Caco-2 (cell line): Measurements from ENCODE around the gene RTKN. TPM values are rescaled to one million over a fixed set of nuclear protein-coding genes. Genes with fewer than 3 reads are reported as not detected.

ENCODE experiments used
- BruUV-seq: library from RNA; stranded (reverse); fragments of 400-500 nt; replicated peaks from 2 replicates; lab custom pipeline; 2021; lab: Mats Ljungman, UMichigan
- CTCF ChIA-PET: fragments of 300-600 bp; sonication (Branson Sonifier 250); formaldehyde crosslinking; loops from one replicate; lab custom pipeline; 2022; ENCODE audit warnings: antibody characterized with exemption; lab: Charles Lee
- POLR2A ChIA-PET: fragments of 300-600 bp; sonication (Branson Sonifier 250); formaldehyde crosslinking; loops from one replicate; lab custom pipeline; 2022; ENCODE audit warnings: antibody characterized with exemption; lab: Charles Lee
- DNase-seq, 2 experiments: peaks; one replicate each; pipeline versions ENCODE4 v3.0.0 to v3.0.0-alpha.2; 2020 to 2022
- H3K27me3 ChIP-seq: replicated peaks from 2 replicates; pipeline ENCODE4 v1.6.0; 2011; ENCODE audit warnings: low read length; ENCODE audit not compliant: control insufficient read depth, insufficient read depth
- H3K36me3 ChIP-seq: 2 replicates; pipeline ENCODE4 v1.5.1; 2011; ENCODE audit warnings: low read length; ENCODE audit not compliant: control insufficient read depth, insufficient read depth
- H3K4me1 ChIP-seq: fragments of 250-450 bp; sonication (Bioruptor Pico); 2 replicates; pipeline ENCODE4 v1.5.1; 2020; ENCODE audit warnings: mild to moderate bottlenecking
- H3K4me3 ChIP-seq: 2 replicates; pipeline ENCODE4 v1.5.1; 2011; ENCODE audit warnings: low read depth, mild to moderate bottlenecking, control low read depth, low read length
- H3K9me3 ChIP-seq: fragments of 250-450 bp; sonication (Bioruptor Pico); 2 replicates; pipeline ENCODE4 v1.5.1; 2020; ENCODE audit warnings: mild to moderate bottlenecking, moderate library complexity
- H3K27ac Mint-ChIP-seq: one replicate; pipeline ENCODE4 v1.8.0; 2022; ENCODE audit warnings: mixed read lengths; ENCODE audit not compliant: unreplicated experiment
- H3K27me3 Mint-ChIP-seq: one replicate; pipeline ENCODE4 v1.8.0; 2022; ENCODE audit warnings: mixed read lengths; ENCODE audit not compliant: insufficient read depth, unreplicated experiment
- H3K36me3 Mint-ChIP-seq: one replicate; pipeline ENCODE4 v1.8.0; 2022; ENCODE audit warnings: mild to moderate bottlenecking, mixed read lengths; ENCODE audit not compliant: insufficient read depth, unreplicated experiment
- H3K4me1 Mint-ChIP-seq: one replicate; pipeline ENCODE4 v1.8.0; 2022; ENCODE audit warnings: low read depth, mixed read lengths; ENCODE audit not compliant: unreplicated experiment
- H3K4me3 Mint-ChIP-seq: one replicate; pipeline ENCODE4 v1.8.0; 2022; ENCODE audit warnings: mild to moderate bottlenecking, moderate library complexity, mixed read lengths; ENCODE audit not compliant: unreplicated experiment
- H3K9me3 Mint-ChIP-seq: one replicate; pipeline ENCODE4 v1.8.0; 2022; ENCODE audit warnings: mixed read lengths; ENCODE audit not compliant: unreplicated experiment
- CTCF ChIP-seq, 2 experiments: fragments of 200-600 bp in 1 of 2; IDR thresholded peaks; 1 replicate in 1 of 2; 2 replicates in 1 of 2; pipeline versions ENCODE4 v1.5.1 to v1.8.0; 2011 to 2022; ENCODE audit warnings: antibody characterized with exemption in 1 of 2, control low read depth in 1 of 2, inconsistent platforms in 1 of 2, low read depth in 1 of 2, low read length in 1 of 2, mild to moderate bottlenecking in 1 of 2, moderate library complexity in 1 of 2; ENCODE audit not compliant: insufficient read depth in 1 of 2, severe bottlenecking in 1 of 2, unreplicated experiment in 1 of 2
- intact Hi-C: fragments of 100-400 bp; cut with micrococcal nuclease; formaldehyde crosslinking; loops from one replicate; pipeline ENCODE4 v1.10.0; 2022; ENCODE audit not compliant: unreplicated experiment
- total RNA-seq: library from RNA; stranded (reverse); gene quantifications from 2 replicates; pipeline ENCODE4 v1.2.3, GENCODE V29; 2022

Gene RTKN
- total RNA-seq, 1 experiment from 2014 or later, result 123 TPM

DNA sequence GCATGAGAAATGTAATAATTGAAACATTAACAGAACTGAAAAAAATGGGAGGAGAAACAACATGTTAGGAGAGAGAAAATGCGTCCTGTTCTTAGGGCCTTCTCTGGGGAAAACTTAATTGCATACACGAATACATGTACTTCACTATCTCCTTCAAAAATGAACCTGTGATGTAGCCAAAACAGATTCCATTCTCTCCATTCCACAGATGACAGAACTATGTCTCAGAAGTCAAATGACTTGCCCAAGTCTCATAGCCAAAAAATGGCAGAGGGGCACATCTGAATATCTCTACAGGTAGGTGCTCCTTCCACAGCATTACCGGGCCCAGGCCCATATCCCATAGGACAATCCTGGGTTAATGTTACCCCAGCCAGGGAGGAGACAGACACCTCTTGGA, 57.7 kb downstream of the RTKN start:
- H3K9me3 ChIP-seq, result no peaks in the 10 kb centered on the region
- BruUV-seq, result no TSS peak
- Mint-ChIP-seq H3K4me3 (no peak overlapping the region), H3K27ac (no peak overlapping the region), H3K27me3 (no peaks in the 10 kb centered on the region), H3K4me1 (no peaks in the 10 kb centered on the region), H3K9me3 (no peaks in the 10 kb centered on the region), H3K36me3 (peaks cover 13% of the 10 kb centered on the region)
- H3K36me3 ChIP-seq, result no peaks in the 10 kb centered on the region; the same call in 1 of the 2 replicates
- no peaks in the 10 kb centered on the region for H3K27me3 ChIP-seq
- CTCF ChIA-PET, result no interaction called here
- no peak for TF ChIP-seq CTCF (IDR thresholded peaks at IDR 0.05; ENCODE audit: insufficient read depth in 1 of 2, low read depth in 1 of 2, low read length in 1 of 2, severe bottlenecking in 1 of 2, unreplicated experiment in 1 of 2)
- peaks cover 4% of the 10 kb centered on the region; the same call in 1 of the 2 replicates for H3K4me1 ChIP-seq
- intact Hi-C loops, result no loop called here
- no peak for DNase-seq
- no peak overlapping the region for H3K4me3 ChIP-seq
- POLR2A ChIA-PET, result no interaction called here

- peaks cover 19% of the 10 kb centered on the region for H3K36me3 Mint-ChIP-seq
- intact Hi-C loops, result no loop called here
- ChIA-PET CTCF (interaction anchor here (1.1 kb wide), 1 partner anchor 9 kb away, joined by 3 read pairs; no protein-coding TSS in a partner anchor), POLR2A (interaction anchor here (0.9 kb wide), 2 partner anchors 8 to 57 kb away, joined by 4 to 6 read pairs; no protein-coding TSS in a partner anchor)
- H3K27ac Mint-ChIP-seq, result peak overlapping the region; percentile 13
- H3K27me3 Mint-ChIP-seq, result no peaks in the 10 kb centered on the region
- no peak overlapping the region for H3K4me3 ChIP-seq
- BruUV-seq, result no TSS peak
- H3K9me3 Mint-ChIP-seq, result no peaks in the 10 kb centered on the region
- no peak overlapping the region for H3K4me3 Mint-ChIP-seq
- no peaks in the 10 kb centered on the region; the same call in 1 of the 2 replicates for H3K36me3 ChIP-seq
- no peaks in the 10 kb centered on the region for H3K27me3 ChIP-seq
- DNase-seq, result no peak
- peaks cover 4% of the 10 kb centered on the region; the same call in 1 of the 2 replicates for H3K4me1 ChIP-seq
- H3K4me1 Mint-ChIP-seq, result no peaks in the 10 kb centered on the region
- TF ChIP-seq CTCF (IDR thresholded peaks at IDR 0.05; ENCODE audit: insufficient read depth in 1 of 2, low read depth in 1 of 2, low read length in 1 of 2, severe bottlenecking in 1 of 2, unreplicated experiment in 1 of 2), result no peak
- no peaks in the 10 kb centered on the region for H3K9me3 ChIP-seq
Observed at GRCh38 chr2:74383254-74383653, 58.5 kb downstream of the RTKN start.

DNA sequence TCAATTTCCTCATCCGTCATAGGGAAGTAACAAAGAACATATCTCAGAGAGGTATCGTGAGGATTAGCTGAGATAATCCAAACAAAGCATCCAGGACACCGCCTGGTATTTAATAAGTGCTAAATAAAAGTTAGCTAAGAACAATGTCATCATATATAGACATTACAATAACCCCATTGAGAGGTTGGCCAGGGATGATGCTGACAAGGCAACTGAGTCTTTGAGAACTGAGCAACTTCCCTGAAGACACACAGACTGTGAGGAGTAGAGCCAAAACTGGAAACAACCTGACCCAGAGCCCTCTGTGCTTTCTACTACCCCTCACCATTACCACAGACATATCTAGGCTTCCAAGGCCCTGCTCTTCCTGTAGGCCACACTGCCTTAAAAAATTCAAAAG, 60.0 kb downstream of the RTKN start:
- no peaks in the 10 kb centered on the region for H3K27me3 ChIP-seq
- no TSS peak for BruUV-seq

More for the DNA sequence above, 60.0 kb downstream of the RTKN start:
- intact Hi-C loops, result no loop called here
- Mint-ChIP-seq H3K27ac (no peak overlapping the region), H3K4me3 (no peak overlapping the region), H3K4me1 (no peaks in the 10 kb centered on the region), H3K9me3 (no peaks in the 10 kb centered on the region), H3K27me3 (no peaks in the 10 kb centered on the region), H3K36me3 (peaks cover 25% of the 10 kb centered on the region)
- H3K4me3 ChIP-seq, result no peak overlapping the region
- peaks cover 4% of the 10 kb centered on the region; the same call in 1 of the 2 replicates for H3K4me1 ChIP-seq
- POLR2A ChIA-PET, result no interaction called here
- H3K9me3 ChIP-seq, result no peaks in the 10 kb centered on the region
- peaks cover 2% of the 10 kb centered on the region for H3K36me3 ChIP-seq
- TF ChIP-seq CTCF (IDR thresholded peaks at IDR 0.05; ENCODE audit: insufficient read depth in 1 of 2, low read depth in 1 of 2, low read length in 1 of 2, severe bottlenecking in 1 of 2, unreplicated experiment in 1 of 2), result no peak
- CTCF ChIA-PET, result interaction anchor here (1.0 kb wide), 1 partner anchor 10 kb away, joined by 6 read pairs; no protein-coding TSS in a partner anchor
- DNase-seq, result no peak
